GM23248 (cell line): ENCODE results near the gene TGM2.

ENCODE experiments used
- EZH2 ChIP-seq: fragments of 200-600 bp; sonication (generic); IDR thresholded peaks from 2 replicates; pipeline ENCODE4 v1.6.1; 2018; ENCODE audit warnings: antibody characterized with exemption, mild to moderate bottlenecking; ENCODE audit not compliant: insufficient read depth, poor library complexity, severe bottlenecking
- EZH2phosphoT487 ChIP-seq: fragments of 200-600 bp; sonication (generic); IDR thresholded peaks from 2 replicates; pipeline ENCODE4 v1.6.1; 2018; ENCODE audit warnings: antibody characterized with exemption, moderate library complexity, mild to moderate bottlenecking, low read depth; ENCODE audit not compliant: insufficient read depth

GRCh38 chr20:38147751-38148150, 17.3 kb downstream of the TGM2 start:
- TF ChIP-seq EZH2phosphoT487 (no peak), EZH2 (no peak)
